Stimulated activated CD8-positive, alpha-beta memory T cell treated with anti-CD3 and anti-CD28 coated beads, Interleukin-12 subunit alpha, Interleukin-12 subunit beta, amount 100 ng/mL, for 1 hour (primary cell): ENCODE results near the gene SNX33.

Experiments
- DNase-seq: peaks from one replicate; pipeline ENCODE4 v3.0.0-alpha.2; 2020; ENCODE audit warnings: low read depth

The SNX33 gene

GRCh38 chr15:75641603-75642002 is 6.1 kb upstream of the SNX33 start:
- no peak for DNase-seq

GRCh38 chr15:75644376-75644775 is 3.3 kb upstream of the SNX33 start:
- no peak for DNase-seq

GRCh38 chr15:75646112-75646943 is 1.4 kb upstream of the SNX33 start:
- no peak for DNase-seq

GRCh38 chr15:75646944-75647364 is 758 bp upstream of the SNX33 start:
- no peak for DNase-seq

- DNase-seq: no peak
Observed at GRCh38 chr15:75648156-75649000, 666 bp downstream of the SNX33 start.

GRCh38 chr15:75649045-75649761 is 1.5 kb downstream of the SNX33 start:
- no peak for DNase-seq

GRCh38 chr15:75649848-75650247 is 2.1 kb downstream of the SNX33 start:
- DNase-seq: no peak

GRCh38 chr15:75650908-75651809 is 3.4 kb downstream of the SNX33 start:
- DNase-seq: no peak

GRCh38 chr15:75651810-75652543 is 4.3 kb downstream of the SNX33 start:
- no peak for DNase-seq

- DNase-seq: no peak
Observed at GRCh38 chr15:75653347-75653913, 5.7 kb downstream of the SNX33 start.

GRCh38 chr15:75654201-75654907 is 6.6 kb downstream of the SNX33 start:
- DNase-seq: no peak

- DNase-seq: no peak
Observed at GRCh38 chr15:75655931-75656330, 8.2 kb downstream of the SNX33 start.

- no peak for DNase-seq
Observed at GRCh38 chr15:75656331-75656730, 8.6 kb downstream of the SNX33 start.

- DNase-seq: no peak
Observed at GRCh38 chr15:75656813-75657212, 9.1 kb downstream of the SNX33 start.

- no peak for DNase-seq
Observed at GRCh38 chr15:75659141-75659771, 11.5 kb downstream of the SNX33 start.

GRCh38 chr15:75659928-75660645 is 12.4 kb downstream of the SNX33 start:
- no peak for DNase-seq

- no peak for DNase-seq
Observed at GRCh38 chr15:75661100-75661755, 13.5 kb downstream of the SNX33 start.

GRCh38 chr15:75661756-75662140 is 14.0 kb downstream of the SNX33 start:
- DNase-seq: no peak
